Amniotic stem cell (primary cell): Measurements from ENCODE around the gene ABHD11.
"Not testable (repeated sequence)": the region's sequence is repeated elsewhere in the genome, so short reads cannot be mapped to it uniquely, and the experiment has no call there.

ENCODE experiments used
- DNase-seq: peaks from one replicate; lab custom pipeline; 2025; lab: John Stamatoyannopoulos, UW

Gene ABHD11

GRCh38 chr7:73742753-73743641, 4.4 kb upstream of the ABHD11 start:
- DNase-seq = no peak

- no peak for DNase-seq
These were observed 3.7 kb upstream of the ABHD11 start for GRCh38 chr7:73742338-73742752.

GRCh38 chr7:73741600-73741999, 3.0 kb upstream of the ABHD11 start:
- no peak for DNase-seq

GRCh38 chr7:73740771-73741170, 2.2 kb upstream of the ABHD11 start:
- DNase-seq = no peak

- no peak for DNase-seq
These were observed 1.6 kb upstream of the ABHD11 start for GRCh38 chr7:73740212-73740611.

- DNase-seq = no peak
These were observed 775 bp upstream of the ABHD11 start for GRCh38 chr7:73739387-73739767.

- peak; percentile 19 for DNase-seq
These were observed 386 bp downstream of the ABHD11 start for GRCh38 chr7:73738220-73738611.

GRCh38 chr7:73737491-73738219, 947 bp downstream of the ABHD11 start:
- no peak for DNase-seq

- DNase-seq = no peak
These were observed 1.7 kb downstream of the ABHD11 start for GRCh38 chr7:73736885-73737284.

GRCh38 chr7:73735528-73735905, 3.1 kb downstream of the ABHD11 start:
- no peak for DNase-seq

- peak; percentile 23 for DNase-seq
These were observed 3.7 kb downstream of the ABHD11 start for GRCh38 chr7:73734619-73735527.

GRCh38 chr7:73732397-73732796, 6.2 kb downstream of the ABHD11 start:
- no peak for DNase-seq

- no peak for DNase-seq
These were observed 8.1 kb downstream of the ABHD11 start for GRCh38 chr7:73730485-73730884.

GRCh38 chr7:73728551-73728950, 10.1 kb downstream of the ABHD11 start:
- no peak for DNase-seq

GRCh38 chr7:73727952-73728351, 10.7 kb downstream of the ABHD11 start:
- DNase-seq = no peak

- DNase-seq = no peak
These were observed 12.5 kb downstream of the ABHD11 start for GRCh38 chr7:73726083-73726466.

GRCh38 chr7:73723813-73724212, 14.8 kb downstream of the ABHD11 start:
- DNase-seq = no peak

GRCh38 chr7:73722785-73723184, 15.8 kb downstream of the ABHD11 start:
- DNase-seq = no peak

GRCh38 chr7:73722182-73722581, 16.4 kb downstream of the ABHD11 start:
- not testable (repeated sequence) for DNase-seq

- no peak for DNase-seq
These were observed 17.2 kb downstream of the ABHD11 start for GRCh38 chr7:73721377-73721817.

GRCh38 chr7:73720443-73720842, 18.2 kb downstream of the ABHD11 start:
- not testable (repeated sequence) for DNase-seq

GRCh38 chr7:73719806-73720169, 18.8 kb downstream of the ABHD11 start:
- no peak for DNase-seq
